NOMO-1 treated with dmso at 0.1 percent for 144 hours (cell line): ENCODE data around the gene GALNT11.

ENCODE experiments used
- DNase-seq: peaks from one replicate; lab custom pipeline; 2025; ENCODE audit not compliant: unreplicated experiment; lab: John Stamatoyannopoulos, UW

Gene GALNT11

GRCh38 chr7:152115021-152115718, 89.7 kb downstream of the GALNT11 start:
- no peak for DNase-seq

GRCh38 chr7:152117356-152117755, 91.9 kb downstream of the GALNT11 start:
- no peak for DNase-seq

GRCh38 chr7:152120210-152120609, 94.7 kb downstream of the GALNT11 start:
- DNase-seq = no peak

- no peak for DNase-seq
These were observed 95.3 kb downstream of the GALNT11 start for GRCh38 chr7:152120776-152121175.

- DNase-seq = no peak
These were observed 96.0 kb downstream of the GALNT11 start for GRCh38 chr7:152121432-152121831.

- DNase-seq = no peak
These were observed 97.1 kb downstream of the GALNT11 start for GRCh38 chr7:152122540-152122939.

GRCh38 chr7:152126741-152127140, 101.3 kb downstream of the GALNT11 start:
- no peak for DNase-seq

- no peak for DNase-seq
These were observed 101.8 kb downstream of the GALNT11 start for GRCh38 chr7:152127229-152127628.

GRCh38 chr7:152128252-152128651, 102.8 kb downstream of the GALNT11 start:
- DNase-seq = no peak

GRCh38 chr7:152128741-152129461, 103.4 kb downstream of the GALNT11 start:
- DNase-seq = no peak

- no peak for DNase-seq
These were observed 104.2 kb downstream of the GALNT11 start for GRCh38 chr7:152129682-152130081.

GRCh38 chr7:152130658-152131590, 105.5 kb downstream of the GALNT11 start:
- no peak for DNase-seq

- DNase-seq = no peak
These were observed 106.6 kb downstream of the GALNT11 start for GRCh38 chr7:152131981-152132494.

- no peak for DNase-seq
These were observed 107.3 kb downstream of the GALNT11 start for GRCh38 chr7:152132812-152133211.

- no peak for DNase-seq
These were observed 108.3 kb downstream of the GALNT11 start for GRCh38 chr7:152133804-152134203.

GRCh38 chr7:152136686-152137085, 111.2 kb downstream of the GALNT11 start:
- no peak for DNase-seq

- no peak for DNase-seq
These were observed 112.1 kb downstream of the GALNT11 start for GRCh38 chr7:152137476-152138025.

- DNase-seq = no peak
These were observed 114.6 kb downstream of the GALNT11 start for GRCh38 chr7:152140067-152140466.

- DNase-seq = no peak
These were observed 115.1 kb downstream of the GALNT11 start for GRCh38 chr7:152140560-152140959.

GRCh38 chr7:152142976-152143595, 117.6 kb downstream of the GALNT11 start:
- DNase-seq = no peak
